ENCODE measurements around the gene KRTAP5-5.

DNA sequence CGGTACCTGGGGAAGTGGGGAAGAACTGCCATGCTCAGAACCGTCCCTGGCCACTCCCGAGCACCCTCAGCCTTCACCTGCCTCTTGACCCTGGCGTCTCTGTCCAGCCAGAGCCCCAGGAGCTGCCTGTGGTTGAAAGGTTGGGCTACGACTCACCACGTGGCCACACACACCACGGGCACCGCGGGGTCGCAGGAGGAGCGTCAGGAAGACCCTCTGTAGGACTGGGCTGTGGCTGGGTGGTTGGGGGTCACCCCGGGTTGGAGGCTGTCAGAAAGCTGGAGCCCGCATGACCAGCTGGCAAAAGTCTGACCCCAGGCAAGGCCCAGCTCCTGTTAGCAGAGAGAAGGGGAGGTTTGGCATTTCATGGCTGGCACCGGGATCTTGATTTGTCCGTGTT lies 11.5 kb downstream of the KRTAP5-5 start:
- TF ChIP-seq, protein P1, sequence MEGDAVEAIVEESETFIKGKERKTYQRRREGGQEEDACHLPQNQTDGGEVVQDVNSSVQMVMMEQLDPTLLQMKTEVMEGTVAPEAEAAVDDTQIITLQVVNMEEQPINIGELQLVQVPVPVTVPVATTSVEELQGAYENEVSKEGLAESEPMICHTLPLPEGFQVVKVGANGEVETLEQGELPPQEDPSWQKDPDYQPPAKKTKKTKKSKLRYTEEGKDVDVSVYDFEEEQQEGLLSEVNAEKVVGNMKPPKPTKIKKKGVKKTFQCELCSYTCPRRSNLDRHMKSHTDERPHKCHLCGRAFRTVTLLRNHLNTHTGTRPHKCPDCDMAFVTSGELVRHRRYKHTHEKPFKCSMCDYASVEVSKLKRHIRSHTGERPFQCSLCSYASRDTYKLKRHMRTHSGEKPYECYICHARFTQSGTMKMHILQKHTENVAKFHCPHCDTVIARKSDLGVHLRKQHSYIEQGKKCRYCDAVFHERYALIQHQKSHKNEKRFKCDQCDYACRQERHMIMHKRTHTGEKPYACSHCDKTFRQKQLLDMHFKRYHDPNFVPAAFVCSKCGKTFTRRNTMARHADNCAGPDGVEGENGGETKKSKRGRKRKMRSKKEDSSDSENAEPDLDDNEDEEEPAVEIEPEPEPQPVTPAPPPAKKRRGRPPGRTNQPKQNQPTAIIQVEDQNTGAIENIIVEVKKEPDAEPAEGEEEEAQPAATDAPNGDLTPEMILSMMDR (IDR thresholded peaks at IDR 0.05), result no peak
- no peak for TF ChIP-seq POLR2A (IDR thresholded peaks at IDR 0.05)

Data from body of pancreas (tissue), 4 donors.